Activated T-cell treated with anti-CD3 and anti-CD28 coated beads, Interleukin-2, amount 50 U/mL, for 4 hours (primary cell): Measurements from ENCODE around the gene ANKRD31. TPM values are rescaled to one million over a fixed set of nuclear protein-coding genes. Genes with fewer than 3 reads are reported as not detected.
"Not testable (repeated sequence)": the region's sequence is repeated elsewhere in the genome, so short reads cannot be mapped to it uniquely, and the experiment has no call there.

Source experiments
- ATAC-seq, 2 donors: fragments of 200-7000 bp; cut with Tn5 transposase; one replicate each; pipeline ENCODE4 v1.10.0; 2021
- DNase-seq: peaks from one replicate; pipeline ENCODE4 v3.0.0-alpha.2; 2020
- H3K27me3 Mint-ChIP-seq: one replicate; pipeline ENCODE4 v1.8.0; 2021; ENCODE audit warnings: low read depth, mixed read lengths
- H3K36me3 Mint-ChIP-seq: one replicate; pipeline ENCODE4 v1.8.0; 2022; ENCODE audit warnings: mixed read lengths; ENCODE audit not compliant: insufficient read depth
- H3K4me1 Mint-ChIP-seq: one replicate; pipeline ENCODE4 v1.8.0; 2021; ENCODE audit warnings: low read depth, mixed read lengths
- H3K4me3 Mint-ChIP-seq: one replicate; pipeline ENCODE4 v1.8.0; 2021; ENCODE audit warnings: mild to moderate bottlenecking, moderate library complexity, mixed read lengths
- H3K9me3 Mint-ChIP-seq: one replicate; pipeline ENCODE4 v1.8.0; 2021; ENCODE audit warnings: mixed read lengths
- total RNA-seq, 3 donors: library from RNA; stranded (reverse); gene quantifications; one replicate each; pipeline ENCODE4 v1.2.1, GENCODE V29; 2021

Gene ANKRD31
- total RNA-seq, 3 donors from 2014 or later, result 0.37 to 0.56 (median 0.41) TPM

DNA sequence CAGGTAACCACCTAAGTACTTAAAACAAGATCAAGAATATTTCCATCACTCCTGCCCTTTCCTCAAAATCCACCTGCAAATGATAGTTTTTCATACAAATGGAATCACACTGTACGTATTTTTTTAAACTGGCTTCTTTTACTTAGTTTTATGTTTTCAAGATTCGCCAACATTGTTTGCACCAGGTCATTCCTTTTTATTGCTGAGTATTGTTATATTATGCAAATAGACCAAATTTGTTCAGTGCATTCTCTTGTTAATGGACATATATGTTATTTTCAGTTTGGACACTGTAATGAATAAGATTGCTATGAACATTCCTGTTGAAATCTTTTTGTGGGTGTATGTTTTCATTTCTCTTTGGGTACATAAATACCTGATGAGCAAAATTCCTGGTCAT is 8.3 kb upstream of the ANKRD31 start:
- DNase-seq (no peak), ATAC-seq (no peak)
- H3K9me3 Mint-ChIP-seq, result no peaks in the 10 kb centered on the region
- no peaks in the 10 kb centered on the region for H3K4me1 Mint-ChIP-seq
- no peak overlapping the region for H3K4me3 Mint-ChIP-seq
- H3K27me3 Mint-ChIP-seq, result peaks cover 3% of the 10 kb centered on the region
- H3K36me3 Mint-ChIP-seq, result no peaks in the 10 kb centered on the region

DNA sequence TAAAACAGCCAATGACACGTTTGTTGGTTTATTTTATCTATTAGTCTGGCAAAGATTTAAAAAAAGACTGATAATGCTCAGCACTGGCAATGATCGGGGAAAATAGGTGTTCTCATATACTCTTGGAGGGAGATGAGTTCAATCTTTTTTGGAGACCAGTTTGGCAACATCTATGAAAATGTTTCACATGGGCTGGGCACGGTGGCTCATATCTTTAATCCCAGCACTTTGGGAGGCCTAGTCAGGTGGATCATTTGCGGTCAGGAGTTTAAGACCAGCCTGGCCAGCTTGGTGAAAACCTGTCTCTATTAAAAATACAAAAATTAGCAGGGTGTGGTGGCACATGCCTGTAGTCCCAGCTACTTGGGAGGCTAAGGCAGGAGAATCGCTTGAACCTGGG is 6.8 kb upstream of the ANKRD31 start:
- no peak for ATAC-seq
- DNase-seq, result no peak
- H3K36me3 Mint-ChIP-seq, result no peaks in the 10 kb centered on the region
- no peaks in the 10 kb centered on the region for H3K4me1 Mint-ChIP-seq
- H3K27me3 Mint-ChIP-seq, result no peaks in the 10 kb centered on the region
- H3K4me3 Mint-ChIP-seq, result no peak overlapping the region
- H3K9me3 Mint-ChIP-seq, result no peaks in the 10 kb centered on the region

DNA sequence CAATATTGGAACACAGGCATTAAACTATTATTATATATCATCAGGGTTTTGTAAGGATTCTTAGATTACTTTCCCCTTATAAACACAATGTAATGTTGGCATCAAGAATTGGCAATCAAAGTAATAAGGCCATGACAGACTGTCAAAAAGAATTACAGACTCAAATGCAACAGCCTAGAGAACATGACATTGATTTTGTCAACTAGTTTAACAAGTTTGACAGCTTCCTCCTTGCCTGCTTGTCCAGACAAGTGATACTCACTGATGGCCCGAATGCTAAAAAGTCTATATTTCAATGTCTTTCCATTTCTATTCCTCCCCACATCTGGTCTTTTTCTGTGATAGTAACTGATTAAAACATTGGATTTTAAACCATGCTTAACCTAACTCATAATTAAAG is 6.4 kb upstream of the ANKRD31 start:
- Mint-ChIP-seq H3K36me3 (no peaks in the 10 kb centered on the region), H3K4me1 (no peaks in the 10 kb centered on the region), H3K9me3 (no peaks in the 10 kb centered on the region), H3K4me3 (no peak overlapping the region), H3K27me3 (no peaks in the 10 kb centered on the region)
- DNase-seq (no peak), ATAC-seq (no peak)

DNA sequence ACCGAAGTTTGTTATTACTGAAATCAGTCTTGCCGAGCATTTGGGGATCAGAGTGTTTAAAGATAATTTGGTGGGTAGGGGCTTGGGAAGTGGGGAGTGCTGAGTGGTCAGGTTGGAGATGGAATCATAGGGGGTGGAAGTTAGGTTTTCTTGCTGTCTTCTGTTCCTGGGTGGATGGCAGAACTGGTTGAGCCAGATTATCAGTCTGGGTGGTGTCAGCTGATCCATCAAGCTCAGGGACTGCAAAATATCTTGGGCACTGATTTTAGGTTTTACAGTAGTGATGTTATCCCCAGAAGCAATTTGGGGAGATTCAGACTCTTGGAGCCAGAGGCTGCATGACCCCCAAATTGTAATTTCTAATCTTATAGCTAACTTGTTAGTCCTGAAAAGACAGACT is 5.4 kb upstream of the ANKRD31 start:
- DNase-seq, result no peak
- H3K36me3 Mint-ChIP-seq, result no peaks in the 10 kb centered on the region
- peaks cover 2% of the 10 kb centered on the region for H3K4me1 Mint-ChIP-seq
- no peak for ATAC-seq
- no peaks in the 10 kb centered on the region for H3K9me3 Mint-ChIP-seq
- H3K27me3 Mint-ChIP-seq, result no peaks in the 10 kb centered on the region
- no peak overlapping the region for H3K4me3 Mint-ChIP-seq

DNA sequence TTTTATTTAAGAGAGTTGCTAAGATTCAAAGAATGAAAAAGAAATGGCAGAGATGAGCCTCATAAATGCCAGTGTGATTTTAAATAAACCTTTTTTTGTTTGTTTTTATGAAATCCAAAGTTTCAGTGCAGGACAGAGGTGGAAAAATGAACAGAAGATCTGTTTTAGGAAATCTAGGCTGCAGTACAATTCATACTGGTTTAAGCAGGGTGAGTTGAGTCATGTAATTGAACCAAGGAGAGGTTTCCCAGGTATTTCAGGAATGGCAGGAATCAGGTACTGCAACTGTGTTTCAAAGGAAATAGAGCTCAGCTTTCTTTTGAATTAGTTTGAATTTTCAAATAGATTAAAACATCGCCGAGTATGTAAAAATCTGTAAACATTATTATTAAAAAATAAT is 3.0 kb upstream of the ANKRD31 start:
- DNase-seq (no peak), ATAC-seq (no peak)
- Mint-ChIP-seq H3K4me1 (peaks cover 12% of the 10 kb centered on the region), H3K9me3 (no peaks in the 10 kb centered on the region), H3K36me3 (no peaks in the 10 kb centered on the region), H3K4me3 (no peak overlapping the region), H3K27me3 (no peaks in the 10 kb centered on the region)

DNA sequence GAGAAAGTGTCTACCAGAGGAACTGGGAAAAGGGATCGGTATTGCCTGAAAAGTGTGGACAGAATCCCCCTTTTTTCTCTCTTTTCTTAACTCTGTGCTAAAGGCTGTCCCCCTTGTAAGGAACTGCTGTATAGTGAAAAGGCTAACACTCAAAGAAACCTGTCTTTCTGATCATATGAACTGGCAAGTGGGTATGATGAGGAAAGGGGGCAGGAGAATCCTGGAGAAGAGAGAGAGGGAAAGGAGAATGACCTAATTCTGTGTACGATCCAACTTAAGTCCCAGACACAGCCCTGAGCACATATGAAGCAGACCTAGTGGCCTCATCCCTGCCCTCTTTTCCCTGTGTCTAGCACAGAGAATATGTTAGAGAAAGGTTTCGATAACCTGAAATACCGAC is 967 bp downstream of the ANKRD31 start:
- peak overlapping the region; percentile 89 for H3K4me3 Mint-ChIP-seq
- ATAC-seq, result no peak
- DNase-seq, result no peak
- no peaks in the 10 kb centered on the region for H3K27me3 Mint-ChIP-seq
- no peaks in the 10 kb centered on the region for H3K36me3 Mint-ChIP-seq
- H3K4me1 Mint-ChIP-seq, result peaks cover 12% of the 10 kb centered on the region
- no peaks in the 10 kb centered on the region for H3K9me3 Mint-ChIP-seq

DNA sequence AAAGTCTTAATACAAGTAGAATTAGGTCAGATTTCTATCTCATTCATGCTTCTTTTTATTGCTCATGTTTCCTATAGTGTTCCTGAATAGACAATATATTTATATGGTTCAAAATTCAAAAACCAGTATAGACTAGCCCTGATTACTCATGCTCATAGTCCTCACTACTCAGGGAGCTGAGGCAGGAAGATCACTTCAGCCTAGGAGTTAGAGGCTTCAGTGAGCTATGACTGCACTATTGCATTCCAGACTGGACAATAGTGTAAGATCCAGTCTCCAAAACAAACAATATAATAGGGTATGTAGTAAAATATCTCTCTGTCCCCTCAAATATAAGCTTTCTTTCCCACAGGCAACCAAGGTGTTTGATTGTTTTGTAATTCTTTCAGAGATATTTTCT is 2.4 kb downstream of the ANKRD31 start:
- Mint-ChIP-seq H3K36me3 (no peaks in the 10 kb centered on the region), H3K4me1 (peaks cover 12% of the 10 kb centered on the region), H3K27me3 (no peaks in the 10 kb centered on the region), H3K9me3 (no peaks in the 10 kb centered on the region), H3K4me3 (no peak overlapping the region)
- no peak for ATAC-seq
- no peak for DNase-seq

DNA sequence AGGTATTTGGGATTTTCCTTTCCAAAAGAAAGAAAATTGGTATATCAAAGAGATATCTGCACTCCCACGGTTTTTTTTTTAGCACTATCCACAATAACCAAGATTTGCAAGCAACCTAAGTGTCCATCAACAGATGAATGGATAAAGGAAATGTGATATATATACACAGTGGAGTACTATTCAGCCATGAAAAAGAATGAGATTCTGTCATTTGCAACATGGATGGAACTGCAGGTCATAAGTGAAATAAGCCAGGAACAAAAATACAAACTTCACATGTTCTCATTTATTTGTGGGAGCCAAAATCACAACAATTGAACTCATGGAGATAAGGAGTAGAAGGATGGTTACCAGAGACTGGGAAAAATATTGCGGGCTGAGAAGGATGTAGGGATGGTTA is 9.8 kb downstream of the ANKRD31 start:
- no peak overlapping the region for H3K4me3 Mint-ChIP-seq
- no peaks in the 10 kb centered on the region for H3K27me3 Mint-ChIP-seq
- DNase-seq (no peak), ATAC-seq (no peak)
- H3K36me3 Mint-ChIP-seq, result no peaks in the 10 kb centered on the region
- peaks cover 2% of the 10 kb centered on the region for H3K4me1 Mint-ChIP-seq
- no peaks in the 10 kb centered on the region for H3K9me3 Mint-ChIP-seq

DNA sequence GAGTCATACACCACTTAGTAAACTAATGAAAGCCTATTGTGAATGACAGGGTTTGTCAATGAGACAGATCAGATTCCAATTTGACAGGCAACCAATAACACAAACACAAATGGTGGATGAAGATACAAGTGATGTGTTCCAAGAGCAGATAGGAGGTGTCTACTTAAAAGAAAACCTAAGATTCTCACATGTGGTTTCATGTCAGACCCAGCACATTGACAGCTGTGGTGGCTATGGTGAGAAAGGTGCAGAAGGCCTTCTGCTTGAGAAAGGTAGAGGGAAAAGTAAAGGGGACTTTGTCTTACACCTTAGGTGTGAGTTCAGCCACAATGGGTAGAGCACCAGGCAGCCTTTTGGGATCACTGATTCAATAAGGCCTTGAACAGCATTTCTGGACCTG is 11.2 kb downstream of the ANKRD31 start:
- H3K4me3 Mint-ChIP-seq, result no peak overlapping the region
- no peak for DNase-seq
- H3K27me3 Mint-ChIP-seq, result no peaks in the 10 kb centered on the region
- peaks cover 2% of the 10 kb centered on the region for H3K4me1 Mint-ChIP-seq
- no peaks in the 10 kb centered on the region for H3K9me3 Mint-ChIP-seq
- H3K36me3 Mint-ChIP-seq, result no peaks in the 10 kb centered on the region
- ATAC-seq, result no peak

DNA sequence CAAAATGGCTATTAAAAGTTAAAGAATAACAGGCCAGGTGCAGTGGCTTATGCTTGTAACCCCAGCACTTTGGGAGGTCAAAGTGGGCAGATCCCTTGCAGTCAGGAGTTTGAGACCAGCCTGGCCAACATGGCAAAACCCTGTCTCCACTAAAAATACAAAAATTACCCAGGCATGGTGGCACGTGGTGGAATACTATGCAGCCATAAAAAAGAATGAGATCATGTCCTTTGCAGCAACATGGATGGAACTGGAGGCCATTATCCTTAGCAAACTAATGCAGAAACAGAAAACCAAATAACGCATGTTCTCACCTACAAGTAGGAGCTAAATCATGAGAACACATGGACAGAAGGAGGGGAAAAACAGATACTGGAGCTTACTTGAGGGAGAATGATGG is 15.9 kb downstream of the ANKRD31 start:
- not testable (repeated sequence) for DNase-seq, H3K4me3 Mint-ChIP-seq, ATAC-seq, H3K4me1 Mint-ChIP-seq, H3K27me3 Mint-ChIP-seq
- H3K36me3 Mint-ChIP-seq, result peaks cover 16% of the 10 kb centered on the region
- peaks cover 27% of the 10 kb centered on the region for H3K9me3 Mint-ChIP-seq

DNA sequence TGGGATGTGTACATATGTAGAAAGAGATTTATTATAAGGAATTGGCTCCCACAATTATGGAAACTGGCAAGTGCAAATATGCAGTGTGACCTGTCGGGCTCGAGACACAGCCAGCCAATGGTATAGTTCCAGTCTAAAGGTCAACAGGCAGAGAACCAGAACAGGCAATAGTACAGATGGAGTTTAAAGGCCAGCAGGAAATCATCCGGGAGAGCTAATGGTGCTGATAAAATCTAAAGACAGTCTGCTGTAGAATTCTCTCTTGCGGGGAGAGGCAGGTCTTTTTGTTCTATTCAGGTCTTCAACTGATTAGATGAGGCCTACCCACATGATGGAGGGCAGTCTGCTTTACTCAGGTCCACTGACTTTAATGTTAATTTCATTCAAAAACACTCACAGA is 21.8 kb downstream of the ANKRD31 start:
- Mint-ChIP-seq H3K4me3 (no peak overlapping the region), H3K4me1 (no peaks in the 10 kb centered on the region), H3K9me3 (peaks cover 27% of the 10 kb centered on the region), H3K27me3 (no peaks in the 10 kb centered on the region), H3K36me3 (peaks cover 20% of the 10 kb centered on the region)
- no peak for ATAC-seq
- DNase-seq, result no peak

DNA sequence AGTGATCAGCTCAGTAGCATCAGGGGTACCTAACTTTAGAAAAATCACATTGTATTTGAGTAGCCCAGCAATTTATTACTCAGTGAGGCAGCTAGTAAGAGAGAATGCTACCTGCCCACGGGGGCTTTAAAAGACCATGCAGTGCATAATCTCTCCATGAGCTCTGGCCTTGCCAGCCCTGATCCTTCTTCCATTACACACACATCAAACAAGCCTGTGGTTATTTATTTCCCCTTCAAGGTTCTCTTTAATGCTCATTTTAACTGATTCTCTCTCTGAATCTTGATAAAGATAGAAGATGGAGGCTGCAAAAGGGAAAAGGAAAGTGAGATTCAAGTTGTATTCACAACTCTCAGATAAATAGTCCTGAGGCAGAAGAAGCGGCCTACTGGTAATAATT is 22.3 kb downstream of the ANKRD31 start:
- peaks cover 25% of the 10 kb centered on the region for H3K9me3 Mint-ChIP-seq
- ATAC-seq (no peak), DNase-seq (no peak)
- H3K4me3 Mint-ChIP-seq, result no peak overlapping the region
- peaks cover 20% of the 10 kb centered on the region for H3K36me3 Mint-ChIP-seq
- no peaks in the 10 kb centered on the region for H3K4me1 Mint-ChIP-seq
- no peaks in the 10 kb centered on the region for H3K27me3 Mint-ChIP-seq

DNA sequence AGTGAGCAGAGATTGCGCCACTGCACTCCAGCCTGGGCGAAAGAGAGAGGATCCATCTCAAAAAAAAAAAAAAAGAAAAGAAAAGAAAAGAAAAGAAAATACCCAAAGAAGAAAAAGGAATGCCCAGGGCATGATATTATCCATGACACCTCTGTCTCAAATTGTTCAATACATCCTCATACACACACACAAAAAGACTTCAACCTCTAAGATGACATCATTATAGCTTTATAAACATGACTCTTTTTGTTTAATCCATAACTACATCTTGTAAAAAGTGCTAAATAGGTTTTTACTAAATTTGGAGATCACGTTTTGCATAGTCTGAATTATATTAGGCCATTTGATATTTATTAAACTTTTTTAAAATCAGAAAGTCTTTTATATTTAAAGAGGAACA is 33.1 kb downstream of the ANKRD31 start:
- ATAC-seq (no peak), DNase-seq (no peak)
- Mint-ChIP-seq H3K4me1 (no peaks in the 10 kb centered on the region), H3K4me3 (no peak overlapping the region), H3K27me3 (no peaks in the 10 kb centered on the region), H3K9me3 (no peaks in the 10 kb centered on the region), H3K36me3 (no peaks in the 10 kb centered on the region)

DNA sequence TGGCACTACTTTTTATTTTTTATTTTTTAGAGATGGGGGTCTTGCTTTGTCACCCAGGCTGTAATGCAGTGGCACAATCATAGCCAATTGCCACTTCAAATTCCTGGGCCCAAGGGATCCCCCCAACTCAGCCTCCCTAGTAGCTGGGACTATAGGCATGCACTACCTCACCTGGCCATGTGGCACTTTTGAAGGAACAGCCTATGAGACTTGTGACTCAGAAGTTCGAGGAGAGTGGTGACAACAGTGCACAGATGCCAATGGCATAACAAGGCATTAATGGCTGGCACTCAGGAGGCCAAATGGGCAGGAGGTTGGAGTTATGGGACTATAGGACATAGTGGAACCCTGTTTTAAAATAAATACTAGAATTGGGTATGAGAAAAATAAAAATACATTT is 33.7 kb downstream of the ANKRD31 start:
- Mint-ChIP-seq H3K4me1 (no peaks in the 10 kb centered on the region), H3K27me3 (no peaks in the 10 kb centered on the region), H3K36me3 (no peaks in the 10 kb centered on the region), H3K9me3 (no peaks in the 10 kb centered on the region), H3K4me3 (no peak overlapping the region)
- no peak for DNase-seq
- ATAC-seq, result no peak

DNA sequence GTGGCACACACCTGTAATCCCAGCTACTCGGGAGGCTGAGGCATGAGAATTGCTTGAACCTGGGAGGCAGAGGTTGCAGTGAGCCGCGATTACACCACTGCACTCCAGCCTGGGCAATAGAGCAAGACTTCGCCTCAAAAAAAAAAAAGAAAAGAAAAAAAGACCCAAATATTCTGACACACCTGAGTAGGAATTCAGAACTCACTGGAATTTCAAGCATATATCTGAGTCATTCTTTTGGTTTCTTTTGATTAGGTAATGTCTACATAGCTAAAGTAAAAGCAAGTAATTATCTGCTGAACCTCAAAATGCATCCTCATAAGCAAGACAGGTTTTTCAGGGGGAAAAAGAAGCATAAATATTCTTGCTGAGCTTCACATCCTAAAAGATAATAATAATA is 35.9 kb downstream of the ANKRD31 start:
- H3K4me3 Mint-ChIP-seq, result no peak overlapping the region
- no peaks in the 10 kb centered on the region for H3K36me3 Mint-ChIP-seq
- H3K4me1 Mint-ChIP-seq, result no peaks in the 10 kb centered on the region
- DNase-seq, result no peak
- no peak for ATAC-seq
- H3K9me3 Mint-ChIP-seq, result no peaks in the 10 kb centered on the region
- H3K27me3 Mint-ChIP-seq, result no peaks in the 10 kb centered on the region

DNA sequence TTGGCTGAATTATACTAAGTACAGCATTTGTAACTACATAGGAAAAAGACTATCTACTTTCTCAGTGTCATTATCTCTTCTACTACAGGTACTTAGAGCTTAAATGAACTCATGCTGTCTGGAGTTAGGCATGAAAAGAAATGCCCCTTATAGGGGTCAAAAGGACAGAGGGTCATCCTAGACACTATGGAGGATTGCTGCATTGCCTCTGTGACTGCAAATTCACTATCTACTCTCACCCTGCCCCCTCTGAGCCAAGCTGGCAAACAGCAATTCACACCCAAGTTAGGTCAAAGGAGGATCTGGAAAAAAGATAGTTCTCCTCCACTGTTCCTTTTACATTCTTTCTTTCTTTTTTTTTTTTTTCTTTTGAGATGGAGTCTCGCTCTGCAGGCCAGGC is 36.7 kb downstream of the ANKRD31 start:
- H3K4me3 Mint-ChIP-seq, result no peak overlapping the region
- H3K36me3 Mint-ChIP-seq, result peaks cover 2% of the 10 kb centered on the region
- H3K4me1 Mint-ChIP-seq, result no peaks in the 10 kb centered on the region
- no peaks in the 10 kb centered on the region for H3K9me3 Mint-ChIP-seq
- ATAC-seq, result no peak
- H3K27me3 Mint-ChIP-seq, result no peaks in the 10 kb centered on the region
- DNase-seq, result no peak
